Tongue (tissue), 2 donors: ENCODE measurements around the gene KCNK5. TPM values are rescaled to one million over a fixed set of nuclear protein-coding genes. Genes with fewer than 3 reads are reported as not detected.

ENCODE experiments used
- DNase-seq: peaks from one replicate; pipeline ENCODE4 v3.0.0-alpha.2; 2015
- total RNA-seq: library from RNA; depleted of rRNA; stranded (reverse); fragments of >200 nt; gene quantifications from one replicate; pipeline ENCODE4 v1.2.3, GENCODE V29; 2014

Gene KCNK5
- total RNA-seq, 1 donor from 2014 or later = 6.1 TPM

- no peak for DNase-seq
Measured at GRCh38 chr6:39240155-39240757, 11.0 kb upstream of the KCNK5 start.

DNA sequence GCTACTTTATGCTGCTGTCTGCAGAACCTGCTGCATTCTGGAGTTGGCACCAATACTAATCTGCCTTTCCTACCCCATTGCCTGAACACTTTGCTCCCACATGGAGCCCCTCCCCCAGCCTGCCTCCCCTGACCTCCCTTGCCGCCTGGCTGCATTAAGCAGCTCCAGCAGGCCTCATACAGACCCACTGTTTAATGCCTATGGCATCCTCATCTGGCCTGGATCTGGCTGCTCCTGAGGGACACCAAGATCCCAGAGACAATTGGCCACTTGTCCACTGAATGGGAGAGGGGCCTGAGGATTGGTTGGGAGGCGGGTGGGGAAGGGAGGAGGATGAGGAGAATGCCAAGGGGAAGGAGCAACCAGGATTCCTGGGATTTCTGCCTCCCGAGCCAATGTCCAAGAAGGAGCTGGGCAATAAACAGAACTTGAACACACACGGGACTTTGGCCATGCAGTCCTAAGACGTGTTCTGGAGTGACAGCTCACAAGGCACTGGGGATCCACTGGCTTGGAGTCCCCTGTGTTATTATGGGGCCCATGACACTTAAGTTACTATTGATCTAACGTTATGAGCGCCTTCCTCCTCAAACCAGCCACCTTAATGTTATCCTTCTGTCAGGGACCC lies 10.4 kb upstream of the KCNK5 start:
- peak; percentile 48 for DNase-seq

GRCh38 chr6:39236742-39237141 lies 7.5 kb upstream of the KCNK5 start:
- DNase-seq = no peak

GRCh38 chr6:39233333-39233732 lies 4.1 kb upstream of the KCNK5 start:
- DNase-seq = no peak

GRCh38 chr6:39231521-39232243 lies 2.4 kb upstream of the KCNK5 start:
- DNase-seq = no peak

GRCh38 chr6:39230654-39231035 lies 1.4 kb upstream of the KCNK5 start:
- no peak for DNase-seq

DNA sequence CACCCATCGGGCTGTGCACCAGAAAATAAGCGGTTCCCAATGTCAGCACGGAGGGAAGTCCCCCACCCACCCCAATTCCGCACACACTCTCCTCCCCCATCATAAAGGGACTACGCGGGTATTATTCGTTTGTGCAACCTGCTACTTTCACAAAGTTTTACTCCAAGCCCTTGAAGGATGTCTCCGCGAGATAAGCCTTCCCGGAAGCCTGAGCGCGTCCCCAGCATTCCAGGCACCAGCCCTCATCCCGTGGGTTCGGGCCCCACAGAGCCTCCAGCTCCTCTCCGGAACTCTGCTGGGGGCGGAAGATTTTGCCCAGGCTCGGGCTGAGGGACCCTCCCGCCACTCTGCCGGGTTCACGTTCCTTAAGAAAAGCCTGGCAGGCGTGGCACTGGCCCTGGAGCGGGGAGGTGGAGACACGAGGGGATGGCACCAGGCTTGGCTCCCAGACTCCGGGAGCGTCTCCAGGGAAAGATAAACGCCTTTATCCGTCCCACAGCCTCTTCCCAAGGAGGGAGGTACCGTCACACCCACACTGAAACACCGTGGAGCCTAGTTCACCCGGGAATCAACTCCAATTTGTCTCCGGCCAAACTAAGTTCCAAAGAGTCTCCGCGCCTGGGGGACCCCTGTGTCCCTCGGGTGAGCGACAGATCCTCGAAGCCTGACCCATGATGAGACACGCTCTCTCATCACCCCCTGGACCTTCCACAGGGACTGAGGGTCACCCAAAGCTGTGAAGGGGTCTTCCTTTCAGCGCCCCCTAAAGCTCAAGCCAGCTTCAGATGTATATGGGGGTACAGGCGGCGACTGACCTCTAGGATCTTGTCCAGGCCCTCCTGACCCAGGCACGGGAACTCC lies 934 bp downstream of the KCNK5 start:
- DNase-seq = no peak

DNA sequence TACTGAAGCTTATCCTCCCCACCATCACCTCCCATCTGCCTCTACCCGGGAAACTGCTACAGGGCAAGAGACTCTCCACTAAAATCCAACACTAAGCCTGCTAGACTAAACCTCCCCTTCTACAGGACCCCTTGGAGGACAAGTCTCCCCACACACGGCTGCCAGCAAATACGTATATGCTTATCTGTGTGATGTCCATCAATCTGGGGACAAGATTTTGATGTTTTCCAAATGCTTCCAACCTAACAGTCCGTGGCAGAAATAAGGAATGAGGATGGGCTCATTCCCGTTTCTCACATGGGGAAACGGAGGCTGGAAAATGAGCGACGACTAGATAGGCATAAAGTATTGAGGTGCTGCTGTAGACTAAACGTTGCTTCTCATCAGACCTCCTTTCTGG lies 1.8 kb downstream of the KCNK5 start:
- DNase-seq = no peak

GRCh38 chr6:39226639-39227329 lies 2.5 kb downstream of the KCNK5 start:
- no peak for DNase-seq

DNA sequence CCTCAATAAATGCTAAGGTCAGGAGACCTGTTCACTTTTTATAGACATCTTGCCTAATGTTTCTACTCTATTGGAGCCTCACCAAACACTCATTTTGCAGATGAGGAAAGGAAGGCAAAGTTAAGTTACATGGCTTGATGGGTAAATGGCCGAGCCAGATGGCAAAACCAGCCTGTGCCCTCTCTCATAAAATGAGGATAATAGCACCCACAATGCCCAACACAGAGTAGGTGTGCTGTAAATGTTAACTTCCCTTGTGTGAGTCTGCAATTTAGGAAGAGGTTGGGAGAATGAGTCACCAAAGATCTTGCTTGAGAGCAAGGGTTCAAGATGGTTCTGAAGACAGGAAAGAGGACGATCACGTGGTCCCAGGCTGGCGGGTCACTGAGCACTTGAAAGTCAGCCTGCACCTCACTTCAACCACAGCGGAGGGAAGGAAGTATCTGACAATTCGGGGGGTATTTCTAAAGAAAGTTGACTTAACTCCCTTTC lies 3.3 kb downstream of the KCNK5 start:
- no peak for DNase-seq

DNA sequence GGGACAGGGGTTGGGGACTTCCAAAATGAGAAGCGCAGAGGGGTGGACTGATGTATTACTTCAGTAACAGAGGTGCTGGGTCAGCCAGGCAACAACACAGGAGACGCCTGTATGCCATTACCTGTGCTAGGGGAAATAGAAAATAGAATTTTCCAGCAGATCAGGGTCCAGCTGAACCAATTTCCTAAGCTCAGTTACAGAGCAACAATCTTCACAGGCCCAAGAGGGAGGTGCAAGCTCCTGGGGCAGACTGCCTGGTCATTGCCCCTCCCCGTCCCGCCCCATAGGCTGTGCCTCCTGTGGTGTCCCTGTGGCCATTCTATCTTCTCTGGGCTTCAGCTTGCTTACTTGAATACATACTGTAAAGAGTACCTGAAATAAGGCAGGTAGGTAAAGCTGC lies 3.7 kb downstream of the KCNK5 start:
- no peak for DNase-seq

DNA sequence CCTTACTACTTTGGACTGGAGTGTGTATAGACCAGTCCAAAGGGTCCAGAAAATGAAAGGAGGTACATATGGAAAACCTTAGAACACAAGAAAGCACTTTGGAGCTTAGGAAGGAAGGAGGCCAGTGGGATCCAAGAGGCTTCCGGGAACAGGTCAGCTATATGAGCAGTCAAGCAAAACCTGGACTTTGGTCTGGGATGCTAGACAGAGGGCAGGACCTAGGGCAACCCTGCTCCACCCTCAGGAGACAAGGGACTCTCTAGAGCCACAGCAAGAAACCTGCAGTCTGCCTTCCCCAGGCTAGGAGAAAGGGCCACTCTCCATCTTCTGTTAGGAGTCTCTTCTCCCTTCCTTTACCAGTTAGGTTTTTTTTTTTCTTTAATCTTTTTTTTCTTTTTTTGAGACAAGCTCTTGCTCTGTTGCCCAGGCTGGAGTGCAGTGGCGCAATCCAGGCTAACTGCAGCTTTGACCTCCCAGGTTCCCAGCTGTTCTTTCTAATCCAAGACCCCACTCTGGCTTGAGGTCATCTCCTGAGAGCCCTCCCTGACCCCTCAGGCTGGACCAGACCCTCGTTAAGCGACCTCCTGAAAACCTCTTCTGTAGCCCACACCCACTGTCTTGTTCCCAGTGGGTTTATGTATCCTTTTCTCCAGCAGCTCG lies 4.6 kb downstream of the KCNK5 start:
- no peak for DNase-seq

DNA sequence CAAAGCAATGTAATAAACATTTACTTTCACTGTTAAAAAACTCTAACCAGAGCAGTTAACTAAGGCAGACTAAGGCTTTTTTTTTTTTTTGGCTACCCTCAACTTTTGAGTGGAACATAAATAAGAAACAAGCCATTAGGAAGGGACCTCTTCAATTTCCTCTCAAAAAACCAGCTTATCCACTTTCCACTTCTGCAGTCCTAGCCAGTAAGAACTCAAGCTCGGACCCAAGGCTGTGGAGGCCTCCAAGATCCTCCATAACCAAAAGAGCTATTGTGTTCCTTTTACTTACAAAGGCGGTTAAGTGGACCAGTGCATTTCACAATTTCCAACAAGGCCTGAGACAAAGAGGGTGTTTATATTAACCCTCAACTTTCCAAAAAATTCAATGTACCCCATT lies 5.3 kb downstream of the KCNK5 start:
- DNase-seq = no peak

GRCh38 chr6:39223555-39223954 lies 5.7 kb downstream of the KCNK5 start:
- DNase-seq = no peak

- DNase-seq = no peak
Measured at GRCh38 chr6:39223061-39223460, 6.2 kb downstream of the KCNK5 start.

DNA sequence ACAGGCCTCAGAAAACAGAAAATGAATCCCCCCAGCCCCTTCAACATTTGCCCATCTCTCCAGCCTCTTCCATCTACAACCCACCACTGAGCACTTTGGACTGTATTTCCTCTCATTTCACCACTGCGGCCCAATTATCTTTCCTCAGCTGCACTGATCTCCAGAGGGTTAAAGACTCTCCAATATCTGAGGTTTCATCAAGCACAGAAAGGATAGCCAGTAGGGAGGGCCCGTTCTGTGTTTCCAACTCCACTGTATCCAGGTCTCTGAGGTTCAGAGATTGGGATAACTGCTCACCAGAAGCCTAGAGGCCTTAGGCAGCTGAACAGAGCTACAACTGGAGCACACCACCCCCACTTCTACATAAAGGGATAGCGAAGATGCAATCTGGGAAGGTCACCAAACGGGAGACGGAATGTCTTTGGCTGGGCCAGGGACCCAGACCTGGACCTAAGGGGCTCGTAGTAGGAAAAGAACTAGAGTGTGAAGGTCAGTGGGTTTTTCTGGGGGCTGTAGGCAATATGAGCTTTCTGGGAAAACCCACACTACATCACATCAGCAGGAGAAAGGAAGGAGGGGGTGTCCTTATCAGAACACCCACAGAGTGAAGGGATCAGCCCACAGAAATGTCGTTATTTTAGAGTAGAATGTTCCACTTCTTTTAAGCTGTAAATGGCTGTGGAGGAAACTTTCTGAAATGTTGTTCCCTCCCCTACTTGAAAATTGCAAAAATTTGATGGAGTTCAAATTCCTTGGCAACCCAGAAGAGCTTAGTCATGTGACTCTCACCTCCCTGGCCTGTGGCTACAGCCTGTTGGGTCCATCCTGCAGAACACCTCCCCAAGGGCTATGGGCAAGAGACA lies 7.3 kb downstream of the KCNK5 start:
- no peak for DNase-seq

- no peak for DNase-seq
Measured at GRCh38 chr6:39221115-39221514, 8.2 kb downstream of the KCNK5 start.

DNA sequence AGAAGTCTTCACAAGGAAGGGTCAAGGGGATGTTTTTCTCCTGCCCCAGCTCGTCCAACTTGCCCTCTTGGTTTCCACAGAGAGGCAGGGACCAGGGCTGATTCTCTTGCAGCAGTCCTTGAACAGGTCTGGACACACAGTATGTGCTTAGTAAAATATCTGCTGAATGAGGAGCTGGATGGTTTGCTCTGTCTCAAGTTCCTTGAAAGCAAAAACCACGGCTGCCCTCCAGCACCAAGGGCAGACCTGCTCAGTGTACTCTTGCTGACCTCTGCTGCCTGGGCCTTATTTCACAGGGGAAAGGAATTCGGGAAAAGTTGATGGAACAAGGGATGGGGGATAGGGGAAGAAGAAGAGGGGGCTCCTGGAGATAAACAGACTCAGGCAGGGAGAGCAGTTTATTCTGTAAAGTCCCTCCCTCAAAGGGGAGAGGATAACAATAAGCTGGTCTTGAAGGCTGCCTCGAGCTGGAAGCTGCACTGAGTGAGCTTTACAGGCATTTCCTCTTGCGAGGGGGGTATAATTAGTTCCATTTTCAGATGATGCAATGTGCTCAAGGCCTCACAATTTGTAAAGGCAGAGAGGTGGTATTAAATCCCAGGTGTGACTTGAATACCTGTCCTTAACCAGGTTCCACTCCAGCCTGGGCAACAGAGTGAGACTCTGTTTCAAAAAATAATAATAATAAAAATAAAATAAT lies 10.3 kb downstream of the KCNK5 start:
- no peak for DNase-seq

DNA sequence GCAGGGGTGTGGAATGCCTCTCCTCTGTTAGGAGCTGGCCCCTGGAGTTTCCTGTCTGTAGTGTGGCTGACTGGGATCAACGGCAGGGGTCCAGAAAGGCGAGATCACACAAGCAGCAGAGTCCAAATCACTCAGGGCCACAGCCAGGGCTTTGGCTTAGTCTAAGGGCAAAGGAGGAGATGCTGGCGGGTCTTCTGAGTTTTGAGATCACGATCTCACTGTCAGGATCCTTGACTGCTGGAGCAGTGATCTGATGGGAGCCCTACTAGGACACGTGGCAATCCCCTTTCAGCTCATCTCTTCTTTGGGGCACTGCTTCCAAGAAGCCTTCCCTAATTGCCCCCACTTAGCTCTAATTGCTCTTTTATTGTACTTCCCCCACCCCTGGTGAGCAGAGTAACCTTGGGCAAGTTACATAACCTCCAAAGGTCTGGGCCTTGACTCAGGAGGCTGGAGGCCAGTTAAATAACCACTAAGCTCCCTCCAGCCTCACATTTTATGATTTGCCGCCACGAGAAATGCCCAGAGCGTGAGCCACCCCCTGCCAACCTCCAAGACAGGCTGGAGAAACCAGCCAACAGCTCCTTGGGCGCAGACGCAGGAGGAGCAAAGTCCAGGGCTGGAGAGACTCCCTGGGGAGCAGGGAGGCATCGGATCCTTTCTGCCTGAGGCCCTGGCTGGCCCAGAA lies 12.0 kb downstream of the KCNK5 start:
- DNase-seq = no peak
